ENCODE measurements around the gene RPS18.
A peak's percentile ranks its signal among the peaks of the same experiment; 100 is the strongest.

The RPS18 gene

GRCh38 chr6:33317419-33317668 lies 45.5 kb downstream of the RPS18 start:
- no peak for ATAC-seq
- TF ChIP-seq ZNF70 (CRISPR knock-in tag; IDR thresholded peaks at IDR 0.05), result no peak
- no peak for TF ChIP-seq TSHZ2 (CRISPR knock-in tag; IDR thresholded peaks at IDR 0.05)
- TF ChIP-seq ZC3H10 (CRISPR knock-in tag; IDR thresholded peaks at IDR 0.05), result no peak
- no peak for TF ChIP-seq ZFP30 (CRISPR knock-in tag; IDR thresholded peaks at IDR 0.05)
- TF ChIP-seq POU6F1 (CRISPR knock-in tag; IDR thresholded peaks at IDR 0.05; ENCODE audit: borderline replicate concordance, low read depth), result no peak
- TF ChIP-seq ESRRG (CRISPR knock-in tag; IDR thresholded peaks at IDR 0.05), result no peak
- no peak for TF ChIP-seq RARB (CRISPR knock-in tag; IDR thresholded peaks at IDR 0.05)
- no peak for TF ChIP-seq ZNF565 (CRISPR knock-in tag; conservative IDR thresholded peaks at IDR 0.05; ENCODE audit: low read depth)
- no peak for TF ChIP-seq ZNF8 (CRISPR knock-in tag; IDR thresholded peaks at IDR 0.05)
- TF ChIP-seq BACH2 (CRISPR knock-in tag; IDR thresholded peaks at IDR 0.05; ENCODE audit: borderline replicate concordance), result no peak
- no peak for TF ChIP-seq TOX (CRISPR knock-in tag; IDR thresholded peaks at IDR 0.05; ENCODE audit: borderline replicate concordance)

- TF ChIP-seq CREB5 (CRISPR knock-in tag; IDR thresholded peaks at IDR 0.05; ENCODE audit: low read depth) (no peak), TSHZ2 (CRISPR knock-in tag; IDR thresholded peaks at IDR 0.05) (no peak)
- peak; percentile 82 for ATAC-seq
These were observed 46.0 kb downstream of the RPS18 start, which contains the start of gene ZBTB22 for GRCh38 chr6:33317669-33318425. Gene ZBTB22 (minus strand): TSS chr6:33317744. CDS start chr6:33316916, 828 bp downstream.

- ATAC-seq, result no peak
- TF ChIP-seq PATZ1 (CRISPR knock-in tag; IDR thresholded peaks at IDR 0.05; ENCODE audit: borderline replicate concordance), result no peak
- no peak for TF ChIP-seq RARB (CRISPR knock-in tag; IDR thresholded peaks at IDR 0.05)
- no peak for TF ChIP-seq CSDC2 (CRISPR knock-in tag; IDR thresholded peaks at IDR 0.05)
- TF ChIP-seq ZNF565 (CRISPR knock-in tag; conservative IDR thresholded peaks at IDR 0.05; ENCODE audit: low read depth), result no peak
- TF ChIP-seq BACH2 (CRISPR knock-in tag; IDR thresholded peaks at IDR 0.05; ENCODE audit: borderline replicate concordance), result no peak
- no peak for TF ChIP-seq GLIS3 (CRISPR knock-in tag; IDR thresholded peaks at IDR 0.05)
- TF ChIP-seq ARNTL (CRISPR knock-in tag; IDR thresholded peaks at IDR 0.05; ENCODE audit: borderline replicate concordance, low read depth), result no peak
These were observed 46.7 kb downstream of the RPS18 start for GRCh38 chr6:33318426-33319073.
